Mesenchymal stem cell (in vitro differentiated cells and primary cell): ENCODE measurements around the gene NFKBIL1.

Source experiments
- DNase-seq: peaks from one replicate; pipeline ENCODE4 v3.0.0-alpha.2; 2013
- H2AFZ ChIP-seq: one replicate; pipeline ENCODE4 v1.6.1; 2013; ENCODE audit warnings: low read depth, mild to moderate bottlenecking, control low read depth, inconsistent platforms, low read length, moderate library complexity
- H2AK5ac ChIP-seq: 2 replicates; pipeline ENCODE4 v1.6.1; 2013; ENCODE audit warnings: low read length, moderate library complexity, mild to moderate bottlenecking, inconsistent platforms; ENCODE audit not compliant: severe bottlenecking
- H2BK120ac ChIP-seq: one replicate; pipeline ENCODE4 v1.6.1; 2013; ENCODE audit warnings: low read depth, mild to moderate bottlenecking, inconsistent platforms, low read length, moderate library complexity
- H2BK12ac ChIP-seq, 2 experiments: one replicate each; pipeline ENCODE4 v1.6.1; 2013; ENCODE audit warnings: inconsistent platforms in 2 of 2, low read length in 2 of 2, mild to moderate bottlenecking in 2 of 2, moderate library complexity in 2 of 2, control low read depth in 1 of 2
- H2BK15ac ChIP-seq: one replicate; pipeline ENCODE4 v1.6.1; 2013; ENCODE audit warnings: mild to moderate bottlenecking, low read depth, inconsistent platforms; ENCODE audit not compliant: poor library complexity, severe bottlenecking
- H2BK5ac ChIP-seq: 2 replicates; pipeline ENCODE4 v1.6.1; 2013; ENCODE audit warnings: low read depth, mild to moderate bottlenecking, low read length, control low read depth, inconsistent platforms; ENCODE audit not compliant: poor library complexity, severe bottlenecking
- H3K14ac ChIP-seq, 2 experiments: one replicate each; pipeline ENCODE4 v1.6.1; 2013; ENCODE audit warnings: inconsistent platforms in 2 of 2, low read length in 2 of 2, control low read depth in 1 of 2, mild to moderate bottlenecking in 1 of 2, moderate library complexity in 1 of 2
- H3K18ac ChIP-seq, 2 experiments: one replicate each; pipeline ENCODE4 v1.6.1; 2013; ENCODE audit warnings: inconsistent platforms in 2 of 2, low read length in 2 of 2, control low read depth in 1 of 2, low read depth in 1 of 2, mild to moderate bottlenecking in 1 of 2
- H3K23ac ChIP-seq, 2 experiments: one replicate each; pipeline ENCODE4 v1.6.1; 2013; ENCODE audit warnings: inconsistent platforms in 2 of 2, low read length in 2 of 2, mild to moderate bottlenecking in 2 of 2, moderate library complexity in 2 of 2, control low read depth in 1 of 2
- H3K27ac ChIP-seq: 2 replicates; pipeline ENCODE4 v1.5.1; 2013; ENCODE audit warnings: mild to moderate bottlenecking, moderate library complexity, low read length, control low read depth, inconsistent platforms; ENCODE audit not compliant: poor library complexity, severe bottlenecking
- H3K27me3 ChIP-seq, 2 experiments: 2 replicates each; pipeline versions ENCODE4 v1.6.1 to v1.7.0; 2013; ENCODE audit warnings: low read length in 2 of 2, mild to moderate bottlenecking in 2 of 2, moderate library complexity in 2 of 2, control low read depth in 1 of 2, inconsistent platforms in 1 of 2; ENCODE audit not compliant: control insufficient read depth in 1 of 2, insufficient read depth in 1 of 2
- H3K36me3 ChIP-seq, 2 experiments: 2 replicates each; pipeline versions ENCODE4 v1.6.1 to v1.7.0; 2013; ENCODE audit warnings: low read length in 2 of 2, control low read depth in 1 of 2, inconsistent platforms in 1 of 2, low read depth in 1 of 2, mild to moderate bottlenecking in 1 of 2; ENCODE audit not compliant: insufficient read depth in 2 of 2, control insufficient read depth in 1 of 2
- H3K4ac ChIP-seq, 2 experiments: one replicate each; pipeline ENCODE4 v1.6.1; 2013; ENCODE audit warnings: inconsistent platforms in 2 of 2, low read length in 2 of 2, mild to moderate bottlenecking in 2 of 2, moderate library complexity in 2 of 2, control low read depth in 1 of 2, low read depth in 1 of 2
- H3K4me1 ChIP-seq: 2 replicates; pipeline ENCODE4 v1.6.1; 2013; ENCODE audit warnings: low read depth, low read length, control low read depth; ENCODE audit not compliant: control insufficient read depth, insufficient read depth
- H3K4me2 ChIP-seq: 2 replicates; pipeline ENCODE4 v1.6.1; 2013; ENCODE audit warnings: low read length, mild to moderate bottlenecking, inconsistent platforms; ENCODE audit not compliant: poor library complexity, severe bottlenecking
- H3K4me3 ChIP-seq, 2 experiments: 2 replicates each; pipeline versions ENCODE4 v1.5.1 to v1.7.0; 2013; ENCODE audit warnings: low read length in 2 of 2, mild to moderate bottlenecking in 2 of 2, control low read depth in 1 of 2, low read depth in 1 of 2; ENCODE audit not compliant: insufficient read depth in 1 of 2
- H3K79me1 ChIP-seq: replicated peaks from 2 replicates; pipeline ENCODE4 v1.6.1; 2013; ENCODE audit warnings: mild to moderate bottlenecking, control low read depth, low read length, inconsistent platforms; ENCODE audit not compliant: poor library complexity, severe bottlenecking
- H3K9ac ChIP-seq: 2 replicates; pipeline ENCODE4 v1.7.0; 2013; ENCODE audit warnings: mild to moderate bottlenecking, low read length, moderate library complexity
- H3K9me3 ChIP-seq: 2 replicates; pipeline ENCODE4 v1.7.0; 2013; ENCODE audit warnings: mild to moderate bottlenecking, low read length; ENCODE audit not compliant: control insufficient read depth
- H4K8ac ChIP-seq: one replicate; pipeline ENCODE4 v1.6.1; 2013; ENCODE audit warnings: inconsistent platforms, mild to moderate bottlenecking, low read length, moderate library complexity
- H4K91ac ChIP-seq: one replicate; pipeline ENCODE4 v1.6.1; 2013; ENCODE audit warnings: mild to moderate bottlenecking, low read length, inconsistent platforms
- WGBS: methylation state at CpG from one replicate; pipeline ENCODE4 v1.1.7; 2013; ENCODE audit warnings: mixed read lengths; 5-methylcytosine and 5-hydroxymethylcytosine counted together

NFKBIL1 gene

DNA sequence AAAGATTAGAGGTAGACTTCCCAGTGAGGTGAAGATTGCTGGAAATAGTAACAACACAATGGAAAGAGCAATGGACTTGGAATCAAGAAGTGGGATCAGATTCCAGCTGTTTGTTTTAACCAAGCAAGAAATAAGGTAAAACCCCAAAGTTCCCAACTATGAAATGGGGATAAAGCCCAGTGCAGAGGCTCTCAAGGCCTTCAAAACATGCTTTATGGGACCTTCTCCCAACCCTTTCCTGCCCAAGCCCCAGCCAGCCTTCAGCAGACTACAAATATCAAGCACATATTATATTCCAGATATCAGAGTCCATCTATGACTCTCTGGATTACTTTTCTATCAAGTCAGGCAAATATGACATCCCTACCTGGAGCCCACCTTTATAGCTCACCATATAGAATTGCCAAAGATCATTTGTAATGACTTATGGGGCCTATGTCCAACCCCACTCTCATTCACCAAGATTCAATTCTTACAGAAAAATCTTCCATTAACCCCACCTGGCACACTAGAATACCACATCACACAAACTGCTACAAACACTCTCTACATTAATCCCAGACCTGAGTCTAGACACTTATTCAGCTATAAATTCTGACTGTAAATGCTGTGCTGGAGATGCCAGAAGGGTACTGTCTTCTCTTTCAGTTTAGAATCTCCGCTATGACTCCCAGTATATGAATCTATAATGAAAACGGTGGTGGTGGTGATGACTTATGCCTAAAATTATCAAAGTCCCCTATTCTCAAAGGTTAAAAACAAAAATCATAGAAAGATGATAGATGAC lies 11.7 kb upstream of the NFKBIL1 start:
- no peak overlapping the region for H3K4me3 ChIP-seq
- no peak overlapping the region for H2BK5ac ChIP-seq
- no CpG with 5 or more reads among the region's 2 CpGs for WGBS
- peaks cover 12% of the 10 kb centered on the region for H3K4me1 ChIP-seq
- no peak overlapping the region for H4K8ac ChIP-seq
- no peaks in the 10 kb centered on the region for H3K9me3 ChIP-seq
- no peak for DNase-seq
- H3K27ac ChIP-seq = no peak overlapping the region
- H3K27me3 ChIP-seq = no peaks in the 10 kb centered on the region
- no peak overlapping the region for H2BK15ac ChIP-seq
- no peak overlapping the region for H2BK12ac ChIP-seq
- H3K36me3 ChIP-seq = peaks cover 61 to 98% of the 10 kb centered on the region in 2 experiments
- H3K23ac ChIP-seq = no peak overlapping the region
- H4K91ac ChIP-seq = no peak overlapping the region
- no peak overlapping the region for H3K14ac ChIP-seq
- H3K9ac ChIP-seq = peak overlapping the region; percentile 16
- H2AK5ac ChIP-seq = no peak overlapping the region
- H3K79me1 ChIP-seq = peaks cover 26% of the 10 kb centered on the region
- no peak overlapping the region for H2BK120ac ChIP-seq
- H3K4ac ChIP-seq = no peak overlapping the region
- H3K4me2 ChIP-seq = no peak overlapping the region
- H3K18ac ChIP-seq = no peak overlapping the region
- no peak overlapping the region for H2AFZ ChIP-seq

DNA sequence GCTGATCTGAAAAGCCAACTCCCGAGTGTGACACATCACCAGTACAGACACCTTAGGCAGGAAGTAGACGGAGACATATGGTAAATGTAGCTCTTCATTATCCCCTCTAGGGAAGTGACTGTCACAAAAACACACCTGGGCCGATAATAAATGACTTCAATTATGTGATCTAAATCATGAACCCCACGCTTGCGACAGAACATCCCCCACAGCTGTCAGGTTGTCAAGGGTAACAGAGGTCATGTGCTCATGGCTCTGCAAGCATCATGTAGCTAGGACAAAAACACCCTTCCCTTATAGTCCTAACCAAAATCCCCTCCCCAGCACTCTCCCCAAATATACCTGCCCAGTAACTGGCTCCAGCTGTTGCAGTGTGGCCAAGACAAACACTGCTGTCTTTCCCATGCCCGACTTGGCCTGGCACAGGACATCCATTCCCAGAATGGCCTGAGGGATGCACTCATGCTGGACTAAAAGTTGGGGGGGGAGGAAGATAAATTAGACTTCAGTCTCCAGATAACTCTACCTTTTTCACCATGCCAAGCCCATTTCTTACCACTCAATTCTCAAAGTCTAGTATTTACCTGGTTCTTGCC lies 8.5 kb upstream of the NFKBIL1 start:
- Histone ChIP-seq H3K4me3 (peak overlapping the region in 1 of 2 experiments; percentile 95), H3K79me1 (peaks cover 19% of the 10 kb centered on the region), H3K23ac (no peak overlapping the region), H3K14ac (peak overlapping the region in 1 of 2 experiments; percentile 64), H3K4me1 (peaks cover 17% of the 10 kb centered on the region), H4K8ac (no peak overlapping the region), H3K27ac (no peak overlapping the region), H3K36me3 (peaks cover 38 to 71% of the 10 kb centered on the region in 2 experiments), H3K18ac (no peak overlapping the region), H2BK120ac (no peak overlapping the region), H3K9ac (peak overlapping the region; percentile 98), H3K27me3 (no peaks in the 10 kb centered on the region), H3K9me3 (no peaks in the 10 kb centered on the region), H2BK15ac (no peak overlapping the region), H2AFZ (no peak overlapping the region), H3K4me2 (peak overlapping the region; percentile 83), H2AK5ac (no peak overlapping the region), H4K91ac (no peak overlapping the region), H3K4ac (no peak overlapping the region), H2BK5ac (no peak overlapping the region), H2BK12ac (no peak overlapping the region)
- DNase-seq = no peak
- WGBS = 92% methylated on average over 6 of the region's 6 CpGs

DNA sequence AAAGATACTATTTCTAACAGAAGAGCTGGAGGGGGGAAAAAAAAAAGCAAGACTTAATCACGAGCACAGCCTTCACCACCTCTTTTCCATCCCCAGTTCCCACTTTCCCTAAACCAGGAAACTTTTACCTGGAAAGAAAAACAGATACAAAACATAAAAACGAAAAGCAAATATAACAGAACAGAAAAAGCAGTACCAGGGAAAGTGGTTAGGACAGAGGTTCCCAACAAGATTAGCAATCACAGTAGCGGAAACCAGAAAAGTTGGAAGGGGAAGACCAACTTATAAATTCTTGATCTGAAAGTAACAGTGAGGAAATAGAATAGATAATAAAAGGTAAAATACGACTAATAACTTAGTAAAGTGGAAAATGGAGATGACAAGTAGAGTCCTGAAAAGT lies 6.8 kb upstream of the NFKBIL1 start:
- peak overlapping the region in 1 of 2 experiments; percentile 95 for H3K4me3 ChIP-seq
- no peak overlapping the region for H4K91ac ChIP-seq
- H3K23ac ChIP-seq = no peak overlapping the region
- no peak overlapping the region for H2BK12ac ChIP-seq
- no peak overlapping the region for H4K8ac ChIP-seq
- H3K4me1 ChIP-seq = peaks cover 19% of the 10 kb centered on the region
- peak overlapping the region; percentile 28 to 37 for H3K18ac ChIP-seq
- H3K4ac ChIP-seq = peak overlapping the region in 1 of 2 experiments; percentile 98
- H3K4me2 ChIP-seq = peak overlapping the region; percentile 78
- no peak overlapping the region for H3K14ac ChIP-seq
- no peak overlapping the region for H2AK5ac ChIP-seq
- no peaks in the 10 kb centered on the region for H3K9me3 ChIP-seq
- peaks cover 24 to 54% of the 10 kb centered on the region in 2 experiments for H3K36me3 ChIP-seq
- no peak overlapping the region for H2BK15ac ChIP-seq
- H2BK120ac ChIP-seq = no peak overlapping the region
- H3K27me3 ChIP-seq = no peaks in the 10 kb centered on the region
- H3K9ac ChIP-seq = peak overlapping the region; percentile 98
- H2AFZ ChIP-seq = no peak overlapping the region
- no peak for DNase-seq
- H3K27ac ChIP-seq = no peak overlapping the region
- peaks cover 16% of the 10 kb centered on the region for H3K79me1 ChIP-seq
- WGBS = 26% methylated on average over 2 of the region's 4 CpGs
- H2BK5ac ChIP-seq = no peak overlapping the region

DNA sequence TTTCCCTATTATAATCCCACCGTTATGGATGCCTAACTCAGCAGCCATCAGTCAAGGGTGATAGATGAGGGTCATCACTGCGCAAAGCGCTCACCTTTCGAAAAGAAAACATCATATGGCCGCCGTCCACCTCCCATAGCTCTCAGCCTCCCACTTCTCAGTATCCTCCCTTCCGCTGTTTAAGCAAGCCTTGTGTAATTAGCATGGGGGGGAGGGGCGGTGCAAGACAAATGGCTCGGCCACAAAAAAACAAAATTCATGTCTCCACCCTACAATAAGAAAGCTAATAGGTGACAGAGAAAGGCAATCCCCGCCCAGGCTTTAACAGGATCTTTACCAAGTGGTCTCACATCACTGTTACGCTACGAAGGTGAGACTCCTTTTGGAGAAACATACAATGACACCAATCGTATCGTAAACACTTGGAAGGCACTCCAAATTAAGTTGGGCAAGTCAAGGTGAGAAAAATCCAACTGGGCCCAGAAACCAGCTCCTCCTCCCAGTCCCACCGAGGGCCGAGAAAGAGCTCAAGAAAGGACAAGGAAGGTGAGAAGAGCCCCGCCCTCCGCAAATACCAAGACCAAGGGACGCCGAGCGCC lies 6.2 kb upstream of the NFKBIL1 start:
- H3K4ac ChIP-seq = peak overlapping the region; percentile 69 to 98
- H3K9ac ChIP-seq = peak overlapping the region; percentile 98
- no peaks in the 10 kb centered on the region for H3K27me3 ChIP-seq
- peak overlapping the region; percentile 37 for H2BK15ac ChIP-seq
- H3K4me3 ChIP-seq = peak overlapping the region; percentile 66 to 95
- H2BK120ac ChIP-seq = peak overlapping the region; percentile 51
- H3K27ac ChIP-seq = peak overlapping the region; percentile 96
- under 1% methylated on average over 21 of the region's 21 CpGs for whole genome bisulfite sequencing
- peak overlapping the region; percentile 87 for H4K91ac ChIP-seq
- peak overlapping the region; percentile 78 for H3K4me2 ChIP-seq
- peak overlapping the region; percentile 99 for H2BK5ac ChIP-seq
- DNase-seq = peak; percentile 64
- H2AFZ ChIP-seq = no peak overlapping the region
- peak overlapping the region in 1 of 2 experiments; percentile 42 for H3K23ac ChIP-seq
- H4K8ac ChIP-seq = peak overlapping the region; percentile 67
- no peaks in the 10 kb centered on the region for H3K9me3 ChIP-seq
- peak overlapping the region; percentile 54 for H2AK5ac ChIP-seq
- peak overlapping the region in 1 of 2 experiments; percentile 19 for H3K14ac ChIP-seq
- H3K36me3 ChIP-seq = peaks cover 24 to 48% of the 10 kb centered on the region in 2 experiments
- H3K18ac ChIP-seq = peak overlapping the region; percentile 78 to 96
- peaks cover 23% of the 10 kb centered on the region for H3K4me1 ChIP-seq
- no peak overlapping the region for H2BK12ac ChIP-seq
- peaks cover 21% of the 10 kb centered on the region for H3K79me1 ChIP-seq
